GM19043 (cell line): ENCODE measurements around the gene NEBL.
"Not testable (repeated sequence)": the region's sequence is repeated elsewhere in the genome, so short reads cannot be mapped to it uniquely, and the experiment has no call there.

Experiments used
- ATAC-seq: cut with Tn5 transposase; IDR thresholded peaks from one replicate; pipeline ENCODE4 v1.9.1; 2021; ENCODE audit warnings: low read depth; ENCODE audit not compliant: unreplicated experiment

NEBL gene

DNA sequence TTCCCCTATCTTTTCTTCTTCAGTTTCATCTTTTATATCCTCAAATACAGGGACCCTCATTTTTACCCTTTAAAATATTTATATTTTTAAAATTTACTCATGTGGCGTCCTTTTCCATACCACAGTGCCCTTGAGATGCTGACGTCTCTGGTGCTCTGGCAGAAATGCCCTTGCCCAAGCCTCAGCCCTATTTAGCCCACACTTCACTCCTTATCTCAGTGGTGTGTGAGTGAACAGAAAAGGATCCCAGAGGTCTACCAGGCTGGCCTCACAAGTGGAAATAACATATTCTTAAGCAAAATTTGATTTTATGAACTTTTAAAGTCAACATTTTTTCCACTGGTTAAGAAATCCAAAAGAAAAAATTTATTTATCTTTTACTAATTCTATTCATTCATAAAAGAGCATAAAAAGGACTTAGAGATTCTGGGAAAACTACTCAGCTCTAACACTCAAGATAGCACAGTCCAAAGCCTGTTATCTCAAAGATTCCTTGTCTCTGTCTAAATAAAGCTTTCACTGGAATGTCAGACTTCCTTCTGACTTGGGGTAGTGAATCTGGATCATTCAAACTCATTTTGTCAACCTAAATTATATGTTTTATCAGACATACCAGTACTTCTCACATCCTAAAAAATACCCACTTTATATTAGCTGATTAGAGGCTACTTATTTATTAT is at the start of gene NEBL:
TSS of gene NEBL (minus strand) at position 166 of the 680 bp plus-strand sequence. CDS start at position 60, 106 bp downstream.
- ATAC-seq = no peak

DNA sequence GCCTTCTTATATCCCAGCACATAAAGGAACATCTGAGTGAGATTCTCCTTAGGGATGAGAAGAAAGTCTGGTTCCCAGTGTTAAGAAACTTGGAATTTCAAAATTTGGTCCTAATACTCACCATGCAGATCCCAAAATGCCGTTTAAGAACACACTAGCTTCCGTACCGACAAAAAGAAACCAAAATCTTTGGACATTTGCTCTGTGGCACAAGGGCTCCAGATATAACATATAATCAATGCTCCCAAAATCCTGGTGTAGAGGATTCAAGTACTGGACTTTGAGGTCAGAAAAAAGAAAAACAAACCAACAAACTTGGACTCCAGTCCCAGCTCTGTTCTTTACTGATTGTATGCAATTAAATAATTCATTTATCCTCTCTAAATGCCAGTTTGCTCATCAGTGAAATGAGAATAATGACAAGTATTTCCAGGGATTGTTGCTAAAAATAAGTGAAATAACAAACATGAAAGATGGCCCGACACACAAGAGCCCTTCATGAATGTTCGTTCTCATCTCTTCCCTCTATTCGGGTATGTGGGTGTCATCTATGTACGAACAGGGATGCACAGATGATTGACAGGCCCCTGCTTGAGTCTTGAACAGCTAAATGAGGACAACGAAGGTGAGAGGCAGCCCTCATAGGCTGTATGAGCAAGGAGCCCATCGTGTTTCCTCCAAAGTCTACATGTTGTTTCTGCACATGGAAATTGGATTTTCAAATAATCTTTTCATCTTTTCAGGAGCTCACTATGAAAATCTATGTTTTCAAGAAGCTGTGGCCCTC is 48.6 kb upstream of the NEBL start:
- ATAC-seq = no peak

GRCh38 chr10:20944789-20945502 is 47.8 kb upstream of the NEBL start:
- no peak for ATAC-seq

- not testable (repeated sequence) for ATAC-seq
Observed at GRCh38 chr10:20939414-20939813, 42.3 kb upstream of the NEBL start.

DNA sequence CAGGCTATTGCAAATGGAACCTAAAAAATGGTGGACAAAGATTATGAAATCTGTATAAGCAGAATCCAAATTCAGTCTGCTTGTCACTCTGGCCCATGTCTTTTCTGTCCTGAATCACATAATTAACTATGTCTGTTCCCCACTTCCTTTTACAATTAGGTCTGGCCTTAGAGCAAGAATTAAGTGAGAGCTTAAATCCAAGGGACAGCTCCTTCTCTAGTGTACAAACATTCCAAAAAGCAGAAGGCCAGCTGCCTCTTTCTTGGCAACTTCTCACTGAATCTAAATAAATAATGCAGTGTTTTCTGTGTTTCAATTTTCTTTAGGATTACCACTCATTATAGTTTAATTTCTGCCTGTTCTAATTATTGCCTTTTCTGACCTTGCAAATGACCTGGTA is 39.3 kb upstream of the NEBL start:
- ATAC-seq = no peak

- ATAC-seq = no peak
Observed at GRCh38 chr10:20935931-20936330, 38.8 kb upstream of the NEBL start.

GRCh38 chr10:20935301-20935700 is 38.2 kb upstream of the NEBL start:
- ATAC-seq = no peak

GRCh38 chr10:20933705-20934104 is 36.6 kb upstream of the NEBL start:
- no peak for ATAC-seq

DNA sequence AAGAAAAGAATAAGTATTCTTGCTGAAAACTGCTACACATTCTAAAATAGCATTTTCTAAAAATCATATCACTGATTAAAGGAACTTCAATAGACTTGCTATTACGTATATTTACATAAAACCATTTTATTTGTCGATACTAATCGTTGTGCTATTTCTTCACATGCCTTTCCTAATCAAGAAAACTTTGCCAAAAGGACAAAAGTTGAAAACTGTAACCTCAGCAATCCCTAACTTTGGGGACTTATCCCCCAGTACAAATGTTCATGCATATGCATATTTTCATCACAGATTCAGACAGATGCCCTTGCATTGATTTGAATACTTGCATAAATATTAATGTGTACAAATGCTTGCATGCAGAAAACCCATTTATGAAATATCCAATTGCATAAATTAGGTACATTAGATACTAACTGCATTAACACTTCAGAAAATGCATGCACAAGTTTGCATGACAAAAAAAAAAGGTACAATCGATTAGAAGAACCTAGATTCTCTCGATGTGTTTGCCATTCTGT is 35.6 kb upstream of the NEBL start:
- ATAC-seq = no peak

DNA sequence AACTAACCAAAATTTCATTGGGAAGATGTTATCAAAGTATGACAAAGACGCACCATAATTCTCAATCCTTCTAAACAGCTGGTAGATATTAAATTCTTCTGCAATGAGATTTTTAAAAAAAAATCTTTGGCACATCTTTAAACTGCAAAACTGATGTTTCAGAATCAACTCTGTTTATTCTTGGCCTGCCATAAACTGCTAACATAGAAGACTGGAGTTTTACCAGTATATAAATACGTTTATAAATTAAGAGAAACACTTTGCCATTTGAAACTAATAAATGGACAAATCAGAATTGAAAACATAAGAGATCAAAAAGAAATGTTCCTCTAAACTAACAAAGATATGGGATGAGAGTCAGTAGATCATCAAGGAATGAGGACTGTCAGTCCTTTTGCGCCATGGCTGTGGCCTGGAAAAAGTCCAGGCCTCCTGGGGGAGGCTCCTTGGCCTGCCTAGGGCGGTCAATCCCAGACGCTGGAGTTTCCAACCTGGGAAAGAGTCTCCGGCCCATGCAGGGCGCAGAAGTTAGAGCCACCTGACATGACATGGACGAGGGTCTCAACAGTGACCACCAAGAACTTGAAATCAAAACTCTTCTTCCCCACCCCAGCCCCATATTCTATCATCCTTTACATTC is 34.2 kb upstream of the NEBL start:
- no peak for ATAC-seq

DNA sequence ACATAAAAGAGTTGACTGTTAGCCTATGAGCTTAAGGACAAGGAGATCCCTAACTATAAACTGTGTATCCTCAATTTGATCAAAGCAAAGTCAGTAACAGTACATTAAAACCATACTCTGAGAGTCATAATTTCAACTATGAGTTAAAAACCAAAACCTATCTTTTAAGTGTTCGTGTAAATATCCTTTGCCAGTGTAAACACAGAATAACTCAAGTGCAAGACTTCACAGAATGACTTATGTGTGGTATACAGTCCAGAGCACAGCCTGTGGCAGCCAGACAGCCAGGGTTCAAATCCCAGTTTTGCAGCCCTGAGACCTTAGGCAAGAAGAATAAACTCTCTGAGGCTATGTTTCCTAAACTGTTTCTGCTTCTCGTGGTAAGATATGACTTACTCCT is 30.3 kb upstream of the NEBL start:
- no peak for ATAC-seq

DNA sequence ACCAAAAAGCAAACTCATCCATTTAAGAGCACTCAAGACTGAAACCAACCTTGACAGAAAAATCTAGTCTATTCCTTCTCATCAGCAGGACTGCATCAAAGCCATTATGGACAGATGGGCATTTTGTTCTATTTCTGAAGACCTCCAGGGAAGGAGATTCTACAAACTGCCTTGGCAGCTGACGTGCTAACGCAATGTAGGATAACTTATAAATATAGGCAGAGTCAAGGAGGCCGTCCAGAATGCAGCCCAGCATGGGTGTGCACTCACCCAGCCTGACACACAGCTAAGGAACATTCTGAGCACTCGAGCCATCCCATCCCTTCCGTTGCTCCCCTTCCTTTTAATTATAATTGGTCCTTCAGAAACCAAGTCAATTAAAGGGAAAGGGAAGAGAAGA is 25.3 kb upstream of the NEBL start:
- no peak for ATAC-seq

GRCh38 chr10:20922033-20922432 is 24.9 kb upstream of the NEBL start:
- no peak for ATAC-seq

GRCh38 chr10:20920061-20920460 is 22.9 kb upstream of the NEBL start:
- no peak for ATAC-seq

DNA sequence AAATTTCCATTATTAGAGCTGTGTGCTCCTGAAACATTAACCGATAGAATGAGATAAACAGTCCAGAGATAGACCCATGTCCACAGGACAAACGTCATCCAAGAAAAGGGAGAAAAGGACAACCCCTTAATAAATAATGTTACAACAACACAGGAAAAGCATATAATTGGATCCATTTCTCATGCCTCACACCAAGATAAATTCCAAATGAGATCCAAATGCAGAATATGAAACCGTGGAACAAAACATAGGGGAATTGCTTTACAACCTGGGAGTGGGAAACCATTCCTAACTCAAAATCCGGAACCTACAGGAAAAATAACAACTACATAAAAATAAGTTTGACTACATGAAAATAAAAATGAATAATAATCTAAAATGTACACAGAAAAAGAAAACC is 22.4 kb upstream of the NEBL start:
- ATAC-seq = no peak

GRCh38 chr10:20916976-20917375 is 19.9 kb upstream of the NEBL start:
- no peak for ATAC-seq

- ATAC-seq = no peak
Observed at GRCh38 chr10:20912969-20913368, 15.9 kb upstream of the NEBL start.

- ATAC-seq = no peak
Observed at GRCh38 chr10:20911626-20912025, 14.5 kb upstream of the NEBL start.

- no peak for ATAC-seq
Observed at GRCh38 chr10:20909801-20910200, 12.7 kb upstream of the NEBL start.

- ATAC-seq = no peak
Observed at GRCh38 chr10:20908391-20908790, 11.3 kb upstream of the NEBL start.
